Measurements from ENCODE around the gene TUBB2A. TPM values are rescaled to one million over a fixed set of nuclear protein-coding genes. Genes with fewer than 3 reads are reported as not detected.

The TUBB2A gene
- total and polyA plus RNA-seq, 2 donors from 2014 or later, result 49.8 to 80.9 TPM

DNA sequence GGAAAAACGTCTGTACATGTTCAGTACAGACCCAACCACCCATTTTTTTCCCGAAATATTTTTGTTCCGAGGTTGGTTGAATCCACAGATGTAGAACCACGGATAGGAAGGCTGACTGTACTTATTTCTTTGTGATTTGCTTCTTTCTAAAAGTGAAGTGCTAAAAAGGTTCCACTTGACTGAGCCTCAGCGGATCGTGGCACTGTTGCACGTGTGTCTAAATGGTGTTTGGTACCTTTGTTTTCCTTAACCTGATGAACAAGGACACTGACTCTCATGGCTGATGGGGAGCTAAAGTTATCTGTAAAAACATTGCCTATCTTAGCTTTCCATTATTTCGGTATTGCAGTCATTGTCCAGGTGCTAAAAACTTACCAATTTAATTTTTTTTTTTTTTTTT lies 32.7 kb downstream of the TUBB2A start:
- no peaks in the 10 kb centered on the region for H3K9me3 ChIP-seq (ENCODE audit: control insufficient read depth in 2 of 3, insufficient read depth in 1 of 3, low read length in 3 of 3)
- FAIRE-seq (no peak), DNase-seq (peak in 1 of 5 donors; percentile 6)
- intact Hi-C loops (cut with DNase I), result loop anchor here (10.0 kb wide), 1 partner anchor 120 kb away; no protein-coding TSS in a partner anchor
- TF ChIP-seq, protein P1, sequence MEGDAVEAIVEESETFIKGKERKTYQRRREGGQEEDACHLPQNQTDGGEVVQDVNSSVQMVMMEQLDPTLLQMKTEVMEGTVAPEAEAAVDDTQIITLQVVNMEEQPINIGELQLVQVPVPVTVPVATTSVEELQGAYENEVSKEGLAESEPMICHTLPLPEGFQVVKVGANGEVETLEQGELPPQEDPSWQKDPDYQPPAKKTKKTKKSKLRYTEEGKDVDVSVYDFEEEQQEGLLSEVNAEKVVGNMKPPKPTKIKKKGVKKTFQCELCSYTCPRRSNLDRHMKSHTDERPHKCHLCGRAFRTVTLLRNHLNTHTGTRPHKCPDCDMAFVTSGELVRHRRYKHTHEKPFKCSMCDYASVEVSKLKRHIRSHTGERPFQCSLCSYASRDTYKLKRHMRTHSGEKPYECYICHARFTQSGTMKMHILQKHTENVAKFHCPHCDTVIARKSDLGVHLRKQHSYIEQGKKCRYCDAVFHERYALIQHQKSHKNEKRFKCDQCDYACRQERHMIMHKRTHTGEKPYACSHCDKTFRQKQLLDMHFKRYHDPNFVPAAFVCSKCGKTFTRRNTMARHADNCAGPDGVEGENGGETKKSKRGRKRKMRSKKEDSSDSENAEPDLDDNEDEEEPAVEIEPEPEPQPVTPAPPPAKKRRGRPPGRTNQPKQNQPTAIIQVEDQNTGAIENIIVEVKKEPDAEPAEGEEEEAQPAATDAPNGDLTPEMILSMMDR (IDR thresholded peaks at IDR 0.05; ENCODE audit: borderline replicate concordance, extremely low read depth, insufficient read depth), result no peak
- peaks cover 3 to 9% (median 7%) of the 10 kb centered on the region in 3 donors for H3K36me3 ChIP-seq (ENCODE audit: control insufficient read depth in 2 of 3, insufficient read depth in 3 of 3, low read length in 3 of 3)
- no peak overlapping the region for H3K27ac ChIP-seq (ENCODE audit: low read depth in 2 of 2, low read length in 2 of 2)
- H3K27me3 ChIP-seq (ENCODE audit: control insufficient read depth, insufficient read depth, low read length), result no peaks in the 10 kb centered on the region
- no peak overlapping the region for H3K9ac ChIP-seq (ENCODE audit: low read length in 3 of 3)
- H3K4me1 ChIP-seq (ENCODE audit: control insufficient read depth in 2 of 3, insufficient read depth in 2 of 3, low read depth in 1 of 3, low read length in 3 of 3), result peaks cover 0 to 5% (median 0%) of the 10 kb centered on the region in 3 donors
- no peak overlapping the region for H3K4me3 ChIP-seq (ENCODE audit: low read length in 3 of 3)

DNA sequence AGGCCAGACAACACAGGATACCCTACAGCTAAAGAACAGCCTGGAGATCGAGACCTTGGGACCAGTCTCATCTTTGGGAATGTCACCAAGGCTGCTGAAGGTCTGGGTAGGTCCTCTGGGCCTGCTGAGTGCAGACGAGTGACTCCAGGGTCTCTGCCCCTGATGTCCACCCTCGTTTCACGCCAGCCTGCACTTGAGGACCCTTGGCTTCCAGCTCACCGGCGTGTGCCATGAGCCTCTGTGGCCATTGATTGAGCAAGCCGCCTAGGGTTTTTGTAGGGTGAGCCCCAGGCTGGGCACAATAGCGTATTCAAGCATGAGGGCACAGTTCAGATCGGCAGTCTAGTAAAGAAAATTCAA lies 34.5 kb downstream of the TUBB2A start:
- Histone ChIP-seq H3K4me3 (ENCODE audit: low read length in 3 of 3) (no peak overlapping the region), H3K9ac (ENCODE audit: low read length in 3 of 3) (no peak overlapping the region), H3K9me3 (ENCODE audit: control insufficient read depth in 2 of 3, insufficient read depth in 1 of 3, low read length in 3 of 3) (no peaks in the 10 kb centered on the region), H3K27me3 (ENCODE audit: control insufficient read depth, insufficient read depth, low read length) (no peaks in the 10 kb centered on the region), H3K4me1 (ENCODE audit: control insufficient read depth in 2 of 3, insufficient read depth in 2 of 3, low read depth in 1 of 3, low read length in 3 of 3) (peaks cover 0 to 7% (median 5%) of the 10 kb centered on the region in 3 donors), H3K27ac (ENCODE audit: low read depth in 2 of 2, low read length in 2 of 2) (no peak overlapping the region), H3K36me3 (ENCODE audit: control insufficient read depth in 2 of 3, insufficient read depth in 3 of 3, low read length in 3 of 3) (no peaks in the 10 kb centered on the region)
- TF ChIP-seq, protein P1 (IDR thresholded peaks at IDR 0.05; ENCODE audit: borderline replicate concordance, extremely low read depth, insufficient read depth), result no peak
- DNase-seq (no peak), FAIRE-seq (no peak)
- intact Hi-C loops (cut with DNase I), result loop anchor here (10.0 kb wide), 1 partner anchor 122 kb away; no protein-coding TSS in a partner anchor

DNA sequence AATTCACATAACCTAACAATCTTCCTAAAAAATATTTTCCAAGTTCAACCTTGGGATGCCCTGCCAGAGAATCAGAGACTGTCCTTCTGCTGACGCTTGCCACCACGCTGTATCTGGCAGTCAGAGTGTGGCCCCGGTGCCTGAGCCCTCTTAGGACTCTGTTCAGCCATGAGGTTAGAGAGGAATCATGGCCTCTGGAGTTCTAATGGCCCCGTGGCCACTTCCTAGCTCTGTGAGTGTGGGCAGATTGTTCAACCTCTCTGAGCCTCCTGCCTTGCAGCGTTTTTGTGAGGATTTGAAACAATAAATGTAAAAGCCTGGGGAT lies 36.6 kb downstream of the TUBB2A start:
- no peak for FAIRE-seq
- Histone ChIP-seq H3K4me1 (ENCODE audit: control insufficient read depth in 2 of 3, insufficient read depth in 2 of 3, low read depth in 1 of 3, low read length in 3 of 3) (peaks cover 0 to 10% (median 8%) of the 10 kb centered on the region in 3 donors), H3K9ac (ENCODE audit: low read length in 3 of 3) (no peak overlapping the region), H3K27me3 (ENCODE audit: control insufficient read depth, insufficient read depth, low read length) (no peaks in the 10 kb centered on the region), H3K36me3 (ENCODE audit: control insufficient read depth in 2 of 3, insufficient read depth in 3 of 3, low read length in 3 of 3) (no peaks in the 10 kb centered on the region), H3K27ac (ENCODE audit: low read depth in 2 of 2, low read length in 2 of 2) (peak overlapping the region in 1 of 2 donors; percentile 20), H3K4me3 (ENCODE audit: low read length in 3 of 3) (no peak overlapping the region), H3K9me3 (ENCODE audit: control insufficient read depth in 2 of 3, insufficient read depth in 1 of 3, low read length in 3 of 3) (no peaks in the 10 kb centered on the region)
- TF ChIP-seq, protein P1 (IDR thresholded peaks at IDR 0.05; ENCODE audit: borderline replicate concordance, extremely low read depth, insufficient read depth), result no peak
- intact Hi-C loops (cut with DNase I), result loop anchor here (10.0 kb wide), 1 partner anchor 124 kb away; no protein-coding TSS in a partner anchor
- no peak for DNase-seq

Data from kidney (tissue), 14 donors.